Stimulated activated CD4-positive, alpha-beta T cell treated with anti-CD3 and anti-CD28 coated beads, Interleukin-12 subunit alpha, Interleukin-12 subunit beta, amount 100 ng/mL, for 48 hours (primary cell): Measurements from ENCODE around the gene MAN1B1.

Experiments used
- DNase-seq, 3 donors: peaks; one replicate each; pipeline ENCODE4 v3.0.0-alpha.2; 2020; ENCODE audit warnings: low read depth in 2 of 3, low spot score in 1 of 3

Gene MAN1B1

DNA sequence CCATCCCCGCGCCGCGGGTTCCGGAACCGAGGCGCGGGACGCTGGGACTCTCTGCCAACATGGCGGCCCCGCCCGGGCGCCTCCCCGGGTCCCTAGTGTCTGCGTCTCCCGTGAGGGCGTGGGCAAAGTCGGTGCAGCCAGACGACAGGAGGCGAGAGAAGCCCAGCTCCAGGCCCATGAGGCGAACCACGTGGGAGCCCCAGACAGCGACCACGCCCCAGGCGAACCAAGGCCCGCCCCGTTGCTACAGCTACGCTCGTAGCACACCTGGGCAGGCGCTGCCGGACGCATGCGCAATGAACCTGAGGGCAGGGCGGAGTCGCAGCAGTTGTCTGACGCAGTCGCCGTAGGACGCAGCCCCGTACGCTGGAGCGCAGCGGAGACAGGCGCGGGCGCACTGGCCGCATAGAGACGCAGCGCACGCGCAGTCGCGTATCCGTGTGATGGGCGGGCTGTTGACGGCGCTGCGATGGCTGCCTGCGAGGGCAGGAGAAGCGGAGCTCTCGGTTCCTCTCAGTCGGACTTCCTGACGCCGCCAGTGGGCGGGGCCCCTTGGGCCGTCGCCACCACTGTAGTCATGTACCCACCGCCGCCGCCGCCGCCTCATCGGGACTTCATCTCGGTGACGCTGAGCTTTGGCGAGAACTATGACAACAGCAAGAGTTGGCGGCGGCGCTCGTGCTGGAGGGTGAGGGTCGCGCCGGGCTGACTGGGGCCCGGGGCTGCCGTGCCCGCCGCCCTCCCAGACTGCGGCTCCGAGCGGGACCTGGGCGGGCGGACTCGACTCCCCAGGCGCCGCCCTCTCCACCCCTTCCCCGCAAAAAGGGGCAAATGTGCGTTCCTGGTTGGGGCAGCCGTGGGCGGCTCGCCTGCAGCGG lies at the start of gene MAN1B1:
MAN1B1 (plus strand) TSS at position 455 of the 878 bp plus-strand sequence; CDS start at position 470, 15 bp downstream.
- peak; percentile 97 to 100 (median 99) for DNase-seq

DNA sequence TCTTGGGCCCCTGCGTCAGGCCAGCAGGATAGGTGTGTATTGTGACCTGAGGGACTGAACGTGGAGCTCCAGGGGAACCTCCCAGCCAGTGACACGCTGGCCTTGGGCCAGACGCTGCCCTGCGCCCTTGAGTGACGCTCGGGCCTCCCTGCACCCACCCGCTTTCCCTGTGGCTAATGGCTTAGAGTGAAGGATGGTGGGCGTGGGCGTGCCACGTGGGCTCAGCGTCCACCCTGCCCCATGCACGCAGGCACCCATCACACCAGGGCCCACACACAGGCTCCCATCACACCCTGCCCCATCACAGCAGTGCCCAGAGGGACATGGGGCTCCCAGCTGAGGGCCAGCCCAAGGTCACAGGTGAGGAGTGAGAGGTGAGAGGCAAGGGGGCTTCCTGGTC lies 49.8 kb upstream of the MAN1B1 start:
- no peak for DNase-seq

DNA sequence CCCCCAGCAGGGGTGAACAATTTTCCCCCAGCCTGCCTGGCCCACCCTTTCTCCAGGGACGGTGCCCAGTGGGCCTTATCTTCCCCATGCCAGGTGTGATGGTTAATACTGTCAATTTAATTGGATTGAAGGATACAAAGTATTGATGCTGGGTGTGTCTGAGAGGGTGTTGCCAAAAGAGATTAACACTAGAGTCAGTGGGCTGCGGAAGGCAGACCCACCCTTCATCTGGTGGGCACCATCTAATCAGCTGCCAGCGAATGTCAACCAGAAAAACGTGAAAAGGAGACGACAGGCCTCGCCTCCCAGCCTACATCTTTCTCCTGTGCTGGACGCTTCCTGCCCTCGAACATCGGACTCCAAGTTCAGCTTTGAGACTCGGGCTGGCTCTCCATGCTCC lies 49.3 kb upstream of the MAN1B1 start:
- no peak for DNase-seq

DNA sequence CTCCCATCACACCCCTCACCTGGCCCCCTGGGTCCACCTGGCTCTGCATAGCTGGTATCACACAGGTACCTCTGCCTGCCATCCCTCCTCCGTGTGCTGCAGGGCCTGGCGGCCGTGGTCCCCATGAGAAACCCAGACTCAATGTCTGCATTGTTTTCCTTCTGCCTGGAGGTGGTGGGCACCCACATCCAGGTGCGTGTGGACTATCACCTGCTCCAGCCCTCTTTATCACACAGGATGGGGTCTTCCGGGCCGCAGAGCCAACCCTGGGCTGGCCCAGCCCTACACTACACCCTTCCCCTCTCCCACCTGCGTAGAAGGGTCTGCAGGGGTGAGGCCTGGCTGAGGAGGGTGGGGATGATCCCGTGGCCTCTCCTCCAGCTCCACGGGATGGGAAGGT lies 47.9 kb upstream of the MAN1B1 start:
- no peak for DNase-seq

GRCh38 chr9:137039611-137040366 lies 47.0 kb upstream of the MAN1B1 start:
- DNase-seq = no peak

DNA sequence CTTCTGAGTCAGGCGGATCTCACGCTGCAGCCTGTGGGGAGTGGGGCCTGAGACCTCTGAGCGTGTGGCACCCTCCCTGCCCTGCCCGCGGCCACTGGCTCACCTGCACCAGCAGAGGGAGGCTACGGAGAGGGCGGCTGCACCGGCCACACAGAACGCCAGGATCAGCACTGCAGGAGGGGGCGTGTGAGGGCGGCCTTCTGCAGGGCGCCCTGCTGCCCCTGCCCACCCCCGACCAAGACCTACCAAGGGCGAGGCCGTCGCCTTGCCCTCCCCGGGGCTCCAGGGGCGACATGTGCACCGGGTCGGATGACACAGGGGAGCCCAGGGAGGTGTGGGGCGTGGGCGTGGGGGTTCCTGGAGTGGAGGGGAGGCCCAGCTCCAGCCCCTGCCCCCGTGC lies 46.2 kb upstream of the MAN1B1 start:
- no peak for DNase-seq

DNA sequence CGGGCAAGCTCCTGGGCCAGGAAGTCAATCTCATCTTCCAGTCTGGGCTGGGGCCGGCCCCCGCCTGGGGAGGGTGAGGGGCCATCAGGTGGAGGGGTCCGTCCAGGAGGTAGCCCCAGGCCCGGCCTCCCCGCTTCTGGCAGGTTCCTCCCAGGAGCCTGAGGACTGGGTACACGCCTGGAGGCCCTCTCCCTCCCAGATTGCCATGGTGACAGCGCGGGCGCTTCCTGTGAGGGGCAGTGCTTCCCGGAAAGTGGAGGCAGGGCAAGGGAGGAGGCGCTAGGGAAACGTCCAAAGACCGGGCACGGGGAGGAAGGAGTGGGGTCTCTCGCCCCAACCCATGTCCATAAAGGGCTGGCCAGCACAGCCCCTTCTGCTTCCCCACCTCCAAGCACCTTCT lies 45.7 kb upstream of the MAN1B1 start:
- no peak for DNase-seq

DNA sequence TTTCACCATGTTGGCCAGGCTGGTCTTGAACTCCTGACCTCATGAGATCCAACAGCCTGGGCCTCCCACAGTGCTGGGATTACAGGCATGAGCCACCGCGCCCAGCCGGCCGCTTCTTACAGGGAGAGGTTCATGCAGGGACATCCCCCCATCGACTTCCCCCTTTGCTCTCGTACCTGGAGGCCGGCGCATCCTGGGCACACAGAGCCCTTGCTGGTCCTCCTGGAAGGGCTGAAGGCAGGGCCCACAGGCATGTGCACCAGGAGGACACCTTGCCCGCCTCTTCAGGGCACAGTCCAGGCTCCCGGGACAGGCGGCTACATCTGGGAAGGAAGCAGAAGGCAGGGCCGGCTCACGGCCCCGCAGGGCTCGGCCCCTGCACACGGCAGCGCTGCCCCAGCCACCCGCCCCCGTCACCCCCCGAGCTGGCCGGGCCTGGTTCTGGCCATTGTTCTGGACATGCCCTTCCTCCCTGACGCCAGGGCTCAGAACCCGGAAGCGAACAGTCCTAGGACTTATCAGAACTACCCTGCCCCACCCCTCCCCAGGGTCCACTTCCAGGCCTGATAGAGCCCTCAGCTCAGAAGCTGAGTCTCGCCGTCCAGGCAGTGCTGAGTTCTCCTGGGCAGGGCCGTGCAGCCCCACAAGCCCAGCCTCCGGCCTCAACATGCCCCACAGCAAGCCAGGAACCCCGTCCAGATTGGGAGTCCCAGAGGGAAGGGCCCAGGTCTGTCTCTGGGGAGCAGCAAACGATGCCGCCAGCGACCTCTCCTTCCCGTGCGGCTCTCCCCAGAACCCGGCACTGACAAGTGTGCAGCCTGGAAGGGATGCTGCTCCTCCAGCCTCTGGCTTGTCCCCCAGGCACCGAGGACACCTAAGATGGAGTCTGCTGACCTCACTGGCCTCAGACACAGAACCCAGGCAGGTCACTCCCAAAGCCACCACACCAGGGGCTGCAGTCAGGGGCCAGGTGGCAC lies 43.7 kb upstream of the MAN1B1 start:
- no peak for DNase-seq

- DNase-seq = no peak
Observed at GRCh38 chr9:137044037-137044436, 42.7 kb upstream of the MAN1B1 start.

DNA sequence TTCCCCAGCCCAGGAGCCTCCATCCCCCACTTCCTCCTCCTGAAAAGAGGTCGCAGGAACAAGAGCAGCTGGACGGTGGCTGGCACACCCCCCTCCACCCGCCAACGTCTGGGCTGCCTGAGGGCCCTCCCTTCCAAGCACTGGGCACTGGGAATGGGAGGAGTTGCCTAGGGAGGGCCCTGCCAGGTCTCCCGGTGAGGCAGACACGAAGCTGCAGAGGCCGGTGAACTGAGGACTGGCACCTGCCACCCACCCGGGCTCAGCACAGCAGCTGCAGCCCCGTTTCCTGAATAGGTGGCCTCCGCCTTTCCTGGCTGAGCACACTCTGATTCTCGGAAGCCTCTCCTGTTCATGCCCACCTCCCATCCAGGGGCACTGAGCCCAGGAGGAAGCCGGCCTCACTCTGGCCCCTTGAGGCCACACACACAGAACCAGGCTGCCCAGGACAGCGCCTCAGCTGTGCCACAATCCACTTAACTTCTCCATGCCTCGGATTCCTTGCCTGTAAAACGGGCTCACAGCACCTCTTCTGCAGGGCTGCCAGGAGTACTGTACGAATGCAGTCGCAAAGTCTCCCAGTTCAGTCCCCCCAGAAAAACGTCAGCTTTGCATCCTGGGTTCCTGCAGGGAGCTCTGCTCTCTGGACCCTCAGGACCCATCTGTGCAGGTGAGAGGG lies 42.1 kb upstream of the MAN1B1 start:
- no peak for DNase-seq

DNA sequence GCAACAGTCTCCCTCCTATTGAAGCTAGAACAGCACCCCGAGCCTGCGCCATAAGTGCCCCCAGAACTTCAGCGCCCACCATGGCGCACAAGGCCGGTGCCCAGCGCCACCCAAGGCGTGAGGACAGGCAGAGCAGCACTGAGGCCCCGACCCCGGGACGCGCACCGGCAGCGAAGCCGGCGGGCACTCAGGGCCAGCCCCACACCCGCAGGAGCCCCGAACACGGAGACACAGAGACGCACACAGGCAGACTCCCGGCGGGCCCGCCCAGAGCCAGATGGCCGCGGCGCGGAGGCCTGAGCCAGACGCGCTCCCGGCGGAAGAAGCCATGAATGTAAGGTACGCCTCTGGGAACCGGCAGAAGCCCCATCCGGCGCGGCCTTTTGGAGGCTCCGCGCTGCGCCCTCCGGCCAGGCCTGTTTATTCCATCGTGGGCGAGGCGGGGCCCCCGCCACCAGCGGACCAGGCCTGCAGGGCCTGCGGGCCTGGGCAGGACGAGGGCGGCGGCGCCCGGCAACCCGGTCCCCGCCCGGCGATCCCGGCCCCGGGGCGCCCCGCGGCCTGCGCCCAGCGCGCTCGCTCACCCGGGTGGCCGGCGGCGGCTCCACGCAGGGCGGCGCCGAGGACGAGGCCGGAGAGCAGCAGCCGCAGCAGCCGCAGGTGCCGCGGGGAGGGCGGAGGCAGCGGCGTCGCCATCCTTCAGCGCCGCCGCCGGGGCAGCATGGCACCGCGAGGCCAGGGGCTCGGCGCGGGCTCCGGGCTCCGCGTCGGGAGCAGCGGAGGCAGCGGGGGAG lies 41.3 kb upstream of the MAN1B1 start:
- DNase-seq = no peak

GRCh38 chr9:137046088-137046787 lies 40.5 kb upstream of the MAN1B1 start, which contains the start of gene NPDC1:
Gene NPDC1 (minus strand): TSS chr9:137046177. CDS start chr9:137045989, 188 bp downstream.
- DNase-seq = peak; percentile 60 to 82 (median 82)

DNA sequence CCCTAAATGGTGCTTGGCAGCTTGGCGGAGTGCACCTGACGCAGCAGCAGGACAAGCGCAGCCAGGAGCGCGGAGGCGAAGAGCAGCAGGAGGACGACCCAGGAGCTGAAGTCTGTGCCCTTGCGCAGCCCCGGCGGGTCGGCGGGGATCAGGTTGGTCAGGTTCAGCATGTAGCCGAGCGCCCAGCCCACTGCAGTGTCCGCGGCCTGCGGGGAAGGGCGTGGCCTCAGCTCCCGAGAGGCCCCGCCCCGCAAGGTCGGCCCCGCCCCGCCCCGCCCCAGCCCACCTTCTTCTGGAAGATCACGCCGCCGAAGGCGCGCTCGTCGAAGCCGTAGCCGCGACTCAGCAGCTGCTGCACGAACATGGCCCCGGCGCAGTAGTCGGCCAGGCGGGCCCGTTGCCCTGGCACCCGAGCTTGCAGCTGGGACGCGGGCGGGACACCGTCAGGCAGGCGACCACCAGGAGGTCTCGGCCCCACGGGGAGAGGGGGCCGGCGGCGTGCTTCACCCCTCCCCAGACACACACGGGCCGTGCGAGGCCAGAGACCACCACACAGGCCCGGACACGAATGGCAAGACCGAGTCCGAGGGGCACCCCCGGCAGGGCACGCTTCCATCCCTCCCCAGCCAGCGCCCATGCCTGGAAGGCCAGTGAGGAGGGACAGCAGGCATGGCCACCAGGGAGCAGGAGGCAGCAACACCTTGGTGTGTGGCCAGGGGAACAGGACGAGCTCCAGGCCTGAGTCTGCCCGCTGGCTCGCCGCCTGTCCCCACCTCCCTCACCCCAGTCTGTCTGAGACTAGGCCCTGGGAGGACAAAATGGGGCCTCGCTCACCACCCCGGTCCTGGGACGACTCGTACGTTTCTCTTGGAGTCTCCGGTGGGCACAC lies 37.9 kb upstream of the MAN1B1 start:
- DNase-seq = no peak

DNA sequence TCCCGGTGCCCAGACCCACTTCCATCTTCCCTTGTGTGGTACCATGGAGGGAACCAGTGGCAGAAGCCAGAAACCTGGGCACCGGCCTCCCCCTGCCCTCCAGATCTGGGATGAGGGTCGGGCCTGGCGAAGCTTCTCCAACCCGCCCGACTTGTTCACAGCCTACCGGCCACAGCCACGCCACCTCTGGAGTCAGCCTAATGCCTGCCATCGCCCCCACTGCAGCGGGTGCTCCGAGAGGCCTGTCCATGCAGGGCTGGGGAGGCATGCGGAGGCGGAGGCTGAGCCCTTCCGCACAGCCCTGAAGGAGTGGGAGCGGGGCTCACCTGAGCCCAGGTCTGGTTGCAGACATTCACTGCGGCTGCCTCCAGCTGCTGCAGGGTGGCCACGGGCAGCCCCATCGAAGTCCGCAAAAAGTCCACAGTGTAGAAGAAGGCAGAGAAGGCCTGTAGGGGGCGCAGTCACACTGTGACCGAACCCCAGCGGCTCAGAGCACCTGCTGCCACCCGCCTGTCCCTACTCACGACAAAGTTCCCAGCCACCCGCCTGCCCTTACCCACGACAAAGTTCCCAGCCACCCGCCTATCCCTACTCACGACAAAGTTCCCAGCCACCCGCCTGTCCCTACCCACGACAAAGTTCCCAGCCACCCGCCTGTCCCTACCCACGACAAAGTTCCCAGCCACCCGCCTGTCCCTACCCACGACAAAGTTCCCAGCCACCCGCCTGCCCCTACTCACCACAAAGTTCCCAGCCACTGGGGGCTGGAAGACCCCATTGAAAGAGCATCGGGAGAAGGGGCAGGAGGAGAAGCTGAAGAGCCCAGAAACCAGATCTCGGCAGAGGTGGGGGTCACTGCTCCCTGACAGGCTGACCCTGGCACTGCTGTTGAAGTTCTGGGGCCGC lies 37.0 kb upstream of the MAN1B1 start:
- DNase-seq = peak in 1 of 3 donors; percentile 60

- no peak for DNase-seq
Observed at GRCh38 chr9:137050570-137050969, 36.2 kb upstream of the MAN1B1 start.

GRCh38 chr9:137051145-137051724 lies 35.5 kb upstream of the MAN1B1 start:
- no peak for DNase-seq

- DNase-seq = no peak
Observed at GRCh38 chr9:137052293-137052692, 34.5 kb upstream of the MAN1B1 start.
